Right lobe of liver (tissue), 6 donors: ENCODE data around the gene ELP5. TPM values are rescaled to one million over a fixed set of nuclear protein-coding genes. Genes with fewer than 3 reads are reported as not detected.

Experiments used
- ATAC-seq, 4 donors: fragments of 200-7000 bp; cut with Tn5 transposase; one replicate each; pipeline ENCODE4 v1.9.1; 2020; ENCODE audit warnings: mild to moderate bottlenecking in 4 of 4, moderate library complexity in 4 of 4
- DNase-seq, 3 donors: peaks; one replicate each; pipeline ENCODE4 v3.0.0-alpha.2; 2020
- H3K27ac ChIP-seq, 3 donors: fragments of 200-600 bp; one replicate each; pipeline ENCODE4 v1.8.0; 2022
- H3K27me3 ChIP-seq, 2 donors: fragments of 200-600 bp; one replicate each; pipeline ENCODE4 v1.8.0; 2022
- H3K36me3 ChIP-seq, 4 donors: fragments of 200-600 bp; sonication (generic) in 1 of 4; one replicate each; pipeline versions ENCODE4 v1.5.1 to v1.8.0; 2017 to 2022; ENCODE audit warnings: control low read depth in 1 of 4
- H3K4me1 ChIP-seq, 4 donors: fragments of 200-600 bp; sonication (generic) in 1 of 4; one replicate each; pipeline versions ENCODE4 v1.5.1 to v1.8.0; 2017 to 2022; ENCODE audit warnings: control low read depth in 1 of 4
- H3K4me3 ChIP-seq, 3 donors: fragments of 200-600 bp; one replicate each; pipeline ENCODE4 v1.8.0; 2022
- H3K9me3 ChIP-seq, 4 donors: fragments of 200-600 bp; sonication (generic) in 1 of 4; one replicate each; pipeline versions ENCODE4 v1.5.1 to v1.8.0; 2017 to 2022; ENCODE audit warnings: control low read depth in 1 of 4
- CTCF ChIP-seq, 4 donors: fragments of 200-600 bp in 3 of 4; fragments of 450-650 bp in 1 of 4; IDR thresholded peaks; one replicate each; pipeline versions ENCODE4 v1.5.1 to v1.8.0; 2016 to 2022; ENCODE audit warnings: antibody characterized with exemption in 4 of 4, mild to moderate bottlenecking in 2 of 4
- POLR2A ChIP-seq: fragments of 450-650 bp; IDR thresholded peaks from one replicate; pipeline ENCODE4 v1.6.1; 2017; ENCODE audit warnings: antibody characterized with exemption, mild to moderate bottlenecking
- WGBS: methylation state at CpG from one replicate; pipeline ENCODE4 v1.1.6; 2018; ENCODE audit warnings: low coverage, low lambda C conversion rate; ENCODE audit not compliant: insufficient coverage; ENCODE audit errors: missing lambda C conversion rate; 5-methylcytosine and 5-hydroxymethylcytosine counted together
- intact Hi-C, 2 donors: fragments of 100-400 bp; cut with DNase I; formaldehyde crosslinking; loops; one replicate each; pipeline versions ENCODE4 v1.11.2 to v1.14.1; 2022
- total RNA-seq, 6 experiments: library from RNA; depleted of rRNA in 2 of 6; stranded (reverse); fragments of >200 nt in 2 of 6; fragmentation: NEBNext Ultra II Directional in 3 of 6; extraction: Animal tissue kit (Norgen Biotek cat#: 25700) in 3 of 6; gene quantifications; one replicate each; pipeline versions ENCODE4 v1.1.0 to v1.2.4, GENCODE V29; 2016 to 2023
- donor health status: DM: no; HTN: yes; CAD: no.
- donor health status: DM: no; HTN: no; CAD: no.
- donor health status: DM: no; HTN: no; CAD: no.
- donor health status: DM: no; HTN: yes; CAD: no.
- donor health status: DM: no; HTN: yes; CAD: no.

The ELP5 gene
- total RNA-seq, 6 experiments from 2014 or later: 14.2 to 29.6 (median 22.9) TPM

DNA sequence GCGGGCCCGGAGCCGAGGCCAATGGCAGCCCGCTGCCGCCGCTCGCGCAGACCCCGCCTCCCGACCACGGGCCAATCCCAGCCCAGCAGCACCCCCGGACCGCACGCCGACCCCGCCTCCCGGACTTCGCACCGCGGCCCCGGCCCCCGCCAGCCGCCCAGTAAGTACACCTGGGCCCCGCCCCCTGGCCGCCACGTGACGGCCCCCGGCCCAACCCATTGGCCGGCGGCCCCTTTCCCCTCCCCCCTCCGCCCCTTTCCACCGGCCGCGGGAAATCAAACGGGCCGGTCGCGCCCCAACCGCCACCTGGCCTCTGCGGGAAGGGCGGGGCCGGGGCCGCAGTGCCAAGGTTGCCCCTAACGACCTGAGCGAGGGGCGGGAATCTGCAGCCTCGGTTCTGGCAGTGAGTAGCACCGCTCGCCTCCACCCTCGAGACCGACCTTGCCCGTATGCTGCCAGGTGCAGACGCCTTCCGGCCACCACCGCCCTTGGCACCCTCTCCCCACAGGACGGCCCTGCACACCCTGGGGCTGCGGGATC lies 42.7 kb downstream of the ELP5 start, which contains the start of gene YBX2:
TSS of gene YBX2 (minus strand) at position 26 of the 540 bp plus-strand sequence. CDS start 139 bp downstream, outside the sequence.
- Histone ChIP-seq H3K9me3 (no peaks in the 10 kb centered on the region), H3K4me3 (peak within 1 kb of the TSS in 1 of 3 donors; percentile 21), H3K4me1 (peaks cover 0 to 13% (median 2%) of the 10 kb centered on the region in 4 donors), H3K27me3 (no peaks in the 10 kb centered on the region), H3K36me3 (no peaks in the 10 kb centered on the region), H3K27ac (no peak within 1 kb of the TSS)
- intact Hi-C loops: no loop called here
- peak; percentile 70 to 81 (median 79) for ATAC-seq
- TF ChIP-seq POLR2A: no peak
- TF ChIP-seq CTCF (IDR thresholded peaks at IDR 0.05): no peak
- WGBS: 0% methylated on average over 12 of the region's 57 CpGs
- peak; percentile 80 to 88 (median 87) for DNase-seq

DNA sequence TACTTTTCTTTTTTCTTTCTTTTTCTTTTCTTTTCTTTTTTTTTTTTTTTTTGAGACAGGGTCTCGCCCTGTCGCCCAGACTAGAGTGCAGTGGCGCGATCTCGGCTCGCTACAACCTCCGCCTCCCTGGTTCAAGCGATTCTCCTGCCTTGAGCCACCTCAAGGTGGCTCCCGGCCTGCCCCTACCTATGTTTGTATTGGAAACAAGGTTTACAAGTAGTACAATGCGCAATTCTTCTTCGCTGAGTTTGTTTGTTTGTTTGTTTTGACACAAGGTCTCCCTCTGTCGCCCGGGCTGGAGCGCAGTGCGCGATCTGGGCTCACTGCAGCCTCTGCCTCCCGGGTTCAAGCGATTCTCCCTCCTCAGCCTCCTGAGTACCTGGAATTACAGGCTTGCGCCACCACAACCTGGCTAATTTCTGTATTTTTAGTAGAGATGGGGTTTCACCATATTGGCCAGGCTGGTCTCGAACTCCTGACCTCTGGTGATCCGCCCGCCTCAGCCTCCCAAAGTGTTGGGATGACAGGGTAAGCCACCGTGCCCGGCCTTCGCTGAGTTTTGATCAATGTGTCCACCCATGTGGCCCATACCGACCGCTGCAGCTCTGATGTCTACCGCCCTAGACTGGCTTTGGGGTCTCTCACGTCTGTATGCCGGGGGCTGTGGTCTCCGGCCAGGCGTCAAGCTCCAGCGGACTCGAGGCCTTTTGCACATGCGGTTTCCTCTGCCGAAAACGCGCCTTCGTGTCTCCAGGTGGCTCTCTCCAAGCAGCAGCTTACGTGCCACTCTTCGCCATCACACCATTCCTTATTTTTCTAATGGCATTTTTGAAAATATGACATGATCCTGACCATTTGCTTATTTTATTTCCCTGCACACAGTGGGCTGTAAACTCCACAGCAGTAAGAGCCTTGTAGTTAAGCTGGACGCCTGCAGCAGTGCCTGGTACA lies 43.5 kb downstream of the ELP5 start:
- peaks cover 0 to 13% (median 2%) of the 10 kb centered on the region in 4 donors for H3K4me1 ChIP-seq
- H3K36me3 ChIP-seq: no peaks in the 10 kb centered on the region
- no peaks in the 10 kb centered on the region for H3K9me3 ChIP-seq
- DNase-seq (no peak), ATAC-seq (no peak)
- intact Hi-C loops: no loop called here
- 53% methylated on average over 27 of the region's 42 CpGs for WGBS
- TF ChIP-seq CTCF (IDR thresholded peaks at IDR 0.05) (no peak), POLR2A (no peak)
- no peak overlapping the region for H3K27ac ChIP-seq
- H3K4me3 ChIP-seq: no peak overlapping the region
- no peaks in the 10 kb centered on the region for H3K27me3 ChIP-seq

- WGBS: 8% methylated on average over 6 of the region's 51 CpGs
- Histone ChIP-seq H3K27me3 (no peaks in the 10 kb centered on the region), H3K27ac (no peak overlapping the region), H3K4me3 (no peak overlapping the region), H3K4me1 (peaks cover 0 to 13% (median 2%) of the 10 kb centered on the region in 4 donors), H3K36me3 (no peaks in the 10 kb centered on the region), H3K9me3 (no peaks in the 10 kb centered on the region)
- ATAC-seq (peak; percentile 80 to 93 (median 88)), DNase-seq (peak; percentile 83 to 86 (median 85))
- intact Hi-C loops: no loop called here
- TF ChIP-seq CTCF (IDR thresholded peaks at IDR 0.05) (peak; percentile 92 to 97 (median 96)), POLR2A (no peak)
These were observed 44.3 kb downstream of the ELP5 start for GRCh38 chr17:7296189-7296861.

GRCh38 chr17:7304179-7304578 lies 52.2 kb downstream of the ELP5 start:
- 95% methylated on average over 5 of the region's 7 CpGs for WGBS
- no peaks in the 10 kb centered on the region for H3K36me3 ChIP-seq
- intact Hi-C loops: no loop called here

More at GRCh38 chr17:7304179-7304578, 52.2 kb downstream of the ELP5 start:
- Histone ChIP-seq H3K4me3 (no peak overlapping the region), H3K27ac (no peak overlapping the region), H3K27me3 (no peaks in the 10 kb centered on the region), H3K4me1 (peaks cover 0 to 5% (median 1%) of the 10 kb centered on the region in 4 donors), H3K9me3 (no peaks in the 10 kb centered on the region)
- no peak for TF ChIP-seq CTCF (IDR thresholded peaks at IDR 0.05)
- no peak for TF ChIP-seq POLR2A
- DNase-seq: no peak
- no peak for ATAC-seq
